ENCODE results near the gene IMPACT.

IMPACT gene

GRCh38 chr18:24426398-24427294, at the start of gene IMPACT:
Gene IMPACT (plus strand): TSS chr18:24426670. CDS start chr18:24426757, 87 bp downstream.
- Histone ChIP-seq H3K4me1 (ENCODE audit: insufficient read depth, insufficient read length) (no peaks in the 10 kb centered on the region), H3K4me3 (ENCODE audit: insufficient read length, low read depth) (peak within 1 kb of the TSS; percentile 84), H3K36me3 (ENCODE audit: insufficient read depth, insufficient read length, low read length) (peaks cover 28% of the 10 kb centered on the region), H3K9ac (ENCODE audit: insufficient read length, low read depth) (peak within 1 kb of the TSS; percentile 97), H3K27me3 (ENCODE audit: insufficient read depth, insufficient read length) (no peaks in the 10 kb centered on the region), H3K9me3 (ENCODE audit: insufficient read depth, low read length) (no peaks in the 10 kb centered on the region)
- TF ChIP-seq ZNF274 (IDR thresholded peaks at IDR 0.05; ENCODE audit: low read depth, low read length), result no peak
- TF ChIP-seq SUZ12 (IDR thresholded peaks at IDR 0.05; ENCODE audit: extremely low read depth, insufficient read depth, insufficient read length), result no peak
- TF ChIP-seq YY1 (IDR thresholded peaks at IDR 0.05; ENCODE audit: insufficient read depth, insufficient read length), result no peak
- peak; percentile 76 for DNase-seq (ENCODE audit: low read depth, low spot score)

GRCh38 chr18:24378598-24378997, 47.9 kb upstream of the IMPACT start:
- TF ChIP-seq SUZ12 (IDR thresholded peaks at IDR 0.05; ENCODE audit: extremely low read depth, insufficient read depth, insufficient read length) (no peak), ZNF274 (IDR thresholded peaks at IDR 0.05; ENCODE audit: low read depth, low read length) (no peak), YY1 (IDR thresholded peaks at IDR 0.05; ENCODE audit: insufficient read depth, insufficient read length) (no peak)
- H3K4me1 ChIP-seq (ENCODE audit: insufficient read depth, insufficient read length), result no peaks in the 10 kb centered on the region
- H3K27me3 ChIP-seq (ENCODE audit: insufficient read depth, insufficient read length), result no peaks in the 10 kb centered on the region
- H3K9me3 ChIP-seq (ENCODE audit: insufficient read depth, low read length), result no peaks in the 10 kb centered on the region
- H3K4me3 ChIP-seq (ENCODE audit: insufficient read length, low read depth), result no peak overlapping the region
- H3K36me3 ChIP-seq (ENCODE audit: insufficient read depth, insufficient read length, low read length), result peaks cover 11% of the 10 kb centered on the region
- H3K9ac ChIP-seq (ENCODE audit: insufficient read length, low read depth), result no peak overlapping the region
- no peak for DNase-seq (ENCODE audit: low read depth, low spot score)

GRCh38 chr18:24380163-24380747, 46.2 kb upstream of the IMPACT start:
- Histone ChIP-seq H3K4me3 (ENCODE audit: insufficient read length, low read depth) (no peak overlapping the region), H3K27me3 (ENCODE audit: insufficient read depth, insufficient read length) (no peaks in the 10 kb centered on the region), H3K36me3 (ENCODE audit: insufficient read depth, insufficient read length, low read length) (peaks cover 6% of the 10 kb centered on the region), H3K9ac (ENCODE audit: insufficient read length, low read depth) (no peak overlapping the region), H3K4me1 (ENCODE audit: insufficient read depth, insufficient read length) (no peaks in the 10 kb centered on the region), H3K9me3 (ENCODE audit: insufficient read depth, low read length) (no peaks in the 10 kb centered on the region)
- DNase-seq (ENCODE audit: low read depth, low spot score), result no peak
- TF ChIP-seq ZNF274 (IDR thresholded peaks at IDR 0.05; ENCODE audit: low read depth, low read length) (no peak), SUZ12 (IDR thresholded peaks at IDR 0.05; ENCODE audit: extremely low read depth, insufficient read depth, insufficient read length) (no peak), YY1 (IDR thresholded peaks at IDR 0.05; ENCODE audit: insufficient read depth, insufficient read length) (no peak)

- TF ChIP-seq YY1 (IDR thresholded peaks at IDR 0.05; ENCODE audit: insufficient read depth, insufficient read length) (no peak), SUZ12 (IDR thresholded peaks at IDR 0.05; ENCODE audit: extremely low read depth, insufficient read depth, insufficient read length) (no peak), ZNF274 (IDR thresholded peaks at IDR 0.05; ENCODE audit: low read depth, low read length) (no peak)
- H3K9me3 ChIP-seq (ENCODE audit: insufficient read depth, low read length), result no peaks in the 10 kb centered on the region
- no peak overlapping the region for H3K9ac ChIP-seq (ENCODE audit: insufficient read length, low read depth)
- peaks cover 2% of the 10 kb centered on the region for H3K36me3 ChIP-seq (ENCODE audit: insufficient read depth, insufficient read length, low read length)
- no peak overlapping the region for H3K4me3 ChIP-seq (ENCODE audit: insufficient read length, low read depth)
- no peak for DNase-seq (ENCODE audit: low read depth, low spot score)
- no peaks in the 10 kb centered on the region for H3K4me1 ChIP-seq (ENCODE audit: insufficient read depth, insufficient read length)
- H3K27me3 ChIP-seq (ENCODE audit: insufficient read depth, insufficient read length), result no peaks in the 10 kb centered on the region
These were observed 45.3 kb upstream of the IMPACT start for GRCh38 chr18:24381126-24381525.

GRCh38 chr18:24386681-24387080, 39.8 kb upstream of the IMPACT start:
- Histone ChIP-seq H3K4me1 (ENCODE audit: insufficient read depth, insufficient read length) (no peaks in the 10 kb centered on the region), H3K9ac (ENCODE audit: insufficient read length, low read depth) (no peak overlapping the region), H3K4me3 (ENCODE audit: insufficient read length, low read depth) (no peak overlapping the region), H3K9me3 (ENCODE audit: insufficient read depth, low read length) (no peaks in the 10 kb centered on the region), H3K36me3 (ENCODE audit: insufficient read depth, insufficient read length, low read length) (no peaks in the 10 kb centered on the region), H3K27me3 (ENCODE audit: insufficient read depth, insufficient read length) (no peaks in the 10 kb centered on the region)
- DNase-seq (ENCODE audit: low read depth, low spot score), result no peak
- TF ChIP-seq YY1 (IDR thresholded peaks at IDR 0.05; ENCODE audit: insufficient read depth, insufficient read length), result no peak
- TF ChIP-seq SUZ12 (IDR thresholded peaks at IDR 0.05; ENCODE audit: extremely low read depth, insufficient read depth, insufficient read length), result no peak
- no peak for TF ChIP-seq ZNF274 (IDR thresholded peaks at IDR 0.05; ENCODE audit: low read depth, low read length)

- H3K9me3 ChIP-seq (ENCODE audit: insufficient read depth, low read length), result no peaks in the 10 kb centered on the region
- H3K36me3 ChIP-seq (ENCODE audit: insufficient read depth, insufficient read length, low read length), result no peaks in the 10 kb centered on the region
- no peak for TF ChIP-seq YY1 (IDR thresholded peaks at IDR 0.05; ENCODE audit: insufficient read depth, insufficient read length)
- TF ChIP-seq SUZ12 (IDR thresholded peaks at IDR 0.05; ENCODE audit: extremely low read depth, insufficient read depth, insufficient read length), result no peak
- TF ChIP-seq ZNF274 (IDR thresholded peaks at IDR 0.05; ENCODE audit: low read depth, low read length), result no peak
- DNase-seq (ENCODE audit: low read depth, low spot score), result no peak
- H3K4me1 ChIP-seq (ENCODE audit: insufficient read depth, insufficient read length), result no peaks in the 10 kb centered on the region
- H3K9ac ChIP-seq (ENCODE audit: insufficient read length, low read depth), result no peak overlapping the region
- H3K4me3 ChIP-seq (ENCODE audit: insufficient read length, low read depth), result no peak overlapping the region
- no peaks in the 10 kb centered on the region for H3K27me3 ChIP-seq (ENCODE audit: insufficient read depth, insufficient read length)
These were observed 37.5 kb upstream of the IMPACT start for GRCh38 chr18:24388957-24389356.
